Sciatic nerve (tissue), 2 donors: ENCODE data around the gene ARHGAP24. TPM values are rescaled to one million over a fixed set of nuclear protein-coding genes. Genes with fewer than 3 reads are reported as not detected.

Experiments used
- ATAC-seq: fragments of 200-7000 bp; cut with Tn5 transposase; one replicate; pipeline ENCODE4 v1.9.1; 2020; ENCODE audit warnings: mild to moderate bottlenecking, moderate library complexity
- DNase-seq: peaks from one replicate; pipeline ENCODE4 v3.0.0-alpha.2; 2020; ENCODE audit warnings: low spot score
- intact Hi-C: fragments of 100-400 bp; cut with DNase I; formaldehyde crosslinking; loops from one replicate; pipeline ENCODE4 v1.14.2; 2022
- total RNA-seq: library from RNA; stranded (reverse); fragmentation: NEBNext Ultra II Directional; extraction: Animal tissue kit (Norgen Biotek cat#: 25700); gene quantifications from one replicate; pipeline ENCODE4 v1.2.1, GENCODE V29; 2021
- donor health status: DM: no; HTN: no; CAD: no.
- donor health status: DM: no; HTN: no; CAD: no.

The ARHGAP24 gene
- total RNA-seq, 1 donor from 2014 or later, result 87.6 TPM

- intact Hi-C loops, result no loop called here
Observed at GRCh38 chr4:85673540-85673939, 198.6 kb downstream of the ARHGAP24 start.

GRCh38 chr4:85675076-85676049 is 200.4 kb downstream of the ARHGAP24 start:
- intact Hi-C loops, result loop anchor here (5.0 kb wide), 1 partner anchor 603 kb away; no protein-coding TSS in a partner anchor
- no peak for DNase-seq
- ATAC-seq, result no peak

More at GRCh38 chr4:85673540-85673939, 198.6 kb downstream of the ARHGAP24 start:
- ATAC-seq, result no peak
- no peak for DNase-seq

DNA sequence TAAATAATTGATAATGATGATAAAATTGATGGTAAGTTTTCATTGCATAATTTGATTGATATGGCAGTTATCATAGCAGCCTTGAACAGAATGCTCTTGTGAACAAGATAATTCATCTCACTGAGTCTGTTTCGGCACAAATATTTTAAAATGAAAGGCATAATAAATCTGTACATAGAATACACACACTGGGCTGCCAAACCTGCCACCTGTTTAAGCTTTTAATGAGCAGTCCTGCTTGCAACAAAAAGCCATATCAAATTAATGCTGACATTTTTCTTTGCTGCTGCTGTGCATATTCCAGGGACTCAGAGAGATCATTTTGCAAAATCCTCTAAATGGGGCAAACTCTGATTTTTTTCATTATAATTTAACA is 201.1 kb downstream of the ARHGAP24 start:
- intact Hi-C loops, result loop anchor here (5.0 kb wide), 1 partner anchor 604 kb away; no protein-coding TSS in a partner anchor
- DNase-seq (no peak), ATAC-seq (no peak)

GRCh38 chr4:85676850-85677590 is 202.1 kb downstream of the ARHGAP24 start:
- ATAC-seq (no peak), DNase-seq (no peak)
- intact Hi-C loops, result loop anchor here (5.0 kb wide), 1 partner anchor 605 kb away; no protein-coding TSS in a partner anchor

DNA sequence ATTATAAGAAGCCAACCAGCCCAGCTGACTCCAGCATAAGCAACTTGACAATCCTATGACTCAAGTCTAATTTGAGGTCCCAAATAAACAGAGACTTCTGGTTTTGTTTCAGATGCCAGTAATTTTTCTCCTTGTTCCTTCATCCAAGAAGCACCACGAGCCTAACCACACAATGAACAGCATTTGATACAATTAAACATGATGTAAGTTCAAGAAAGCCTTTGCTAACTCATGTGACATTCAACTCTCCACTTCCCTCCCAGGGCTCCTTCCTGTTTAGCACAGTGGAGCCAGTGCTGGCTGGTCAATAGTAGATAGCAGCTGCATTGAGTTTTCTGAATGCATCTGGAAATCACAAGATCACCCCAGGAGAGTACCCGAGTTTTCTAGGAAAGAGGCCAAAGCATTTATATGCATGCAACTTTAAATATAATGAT is 206.3 kb downstream of the ARHGAP24 start:
- intact Hi-C loops, result no loop called here
- DNase-seq (peak; percentile 63), ATAC-seq (peak; percentile 98)

DNA sequence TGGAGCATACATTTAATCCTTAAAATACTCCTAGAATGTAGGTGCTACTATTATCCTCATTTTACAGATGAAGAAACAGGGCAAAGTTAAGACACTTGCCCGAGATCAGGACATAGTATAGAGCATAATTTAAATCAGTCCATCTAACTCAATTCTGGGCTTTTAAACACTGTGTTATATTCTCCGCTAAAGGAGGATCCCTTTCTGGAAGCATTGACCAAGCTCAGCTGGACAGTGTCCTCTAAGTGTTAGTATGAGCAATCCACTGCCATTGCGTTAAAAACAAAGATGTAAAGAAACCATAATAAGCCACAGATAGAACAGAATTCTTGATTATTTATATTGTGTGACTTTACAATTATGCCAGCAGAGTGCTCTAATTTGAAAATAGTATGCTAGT is 207.0 kb downstream of the ARHGAP24 start:
- ATAC-seq (no peak), DNase-seq (no peak)
- intact Hi-C loops, result no loop called here

DNA sequence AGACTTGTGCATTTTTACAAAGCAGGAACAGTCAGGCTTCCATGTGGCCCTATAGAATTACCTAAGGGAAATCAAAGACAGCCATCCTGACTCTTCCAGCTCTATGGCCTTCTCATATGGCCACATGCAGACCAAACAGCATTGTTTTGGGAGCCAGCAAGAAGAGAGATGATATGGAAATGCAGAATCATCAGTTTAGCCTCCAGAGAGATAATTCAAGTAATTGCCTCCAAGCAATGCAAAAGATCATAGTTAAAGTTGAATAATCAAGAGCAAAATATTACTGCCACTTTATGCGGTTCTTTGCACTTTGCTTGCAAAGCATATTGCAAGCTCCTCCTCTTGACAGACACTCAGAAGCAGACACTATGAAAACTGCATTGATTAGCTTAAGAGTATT is 207.4 kb downstream of the ARHGAP24 start:
- ATAC-seq (no peak), DNase-seq (no peak)
- intact Hi-C loops, result no loop called here

DNA sequence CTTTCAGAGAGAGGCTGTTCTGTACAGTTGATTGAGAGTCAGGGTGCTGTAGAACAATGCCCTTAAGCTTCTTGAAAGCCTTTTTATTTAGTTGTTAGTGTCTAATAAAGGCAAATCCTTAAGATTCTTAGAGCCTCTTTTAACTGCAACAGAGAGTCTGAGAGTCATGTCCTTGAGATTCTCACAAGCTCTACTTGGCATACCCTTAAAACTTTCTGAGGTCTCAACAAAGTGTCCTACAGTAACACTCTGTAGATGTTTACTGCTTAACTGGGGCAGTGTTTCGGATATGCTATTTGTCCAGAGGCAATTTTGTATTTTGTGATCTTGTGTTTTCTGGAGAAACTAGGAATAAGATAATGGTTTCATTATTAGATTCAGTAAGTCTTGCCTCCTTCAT is 209.7 kb downstream of the ARHGAP24 start:
- no peak for ATAC-seq
- no peak for DNase-seq
- intact Hi-C loops, result no loop called here

- DNase-seq, result no peak
- intact Hi-C loops, result no loop called here
- ATAC-seq, result no peak
Observed at GRCh38 chr4:85686398-85686797, 211.4 kb downstream of the ARHGAP24 start.

DNA sequence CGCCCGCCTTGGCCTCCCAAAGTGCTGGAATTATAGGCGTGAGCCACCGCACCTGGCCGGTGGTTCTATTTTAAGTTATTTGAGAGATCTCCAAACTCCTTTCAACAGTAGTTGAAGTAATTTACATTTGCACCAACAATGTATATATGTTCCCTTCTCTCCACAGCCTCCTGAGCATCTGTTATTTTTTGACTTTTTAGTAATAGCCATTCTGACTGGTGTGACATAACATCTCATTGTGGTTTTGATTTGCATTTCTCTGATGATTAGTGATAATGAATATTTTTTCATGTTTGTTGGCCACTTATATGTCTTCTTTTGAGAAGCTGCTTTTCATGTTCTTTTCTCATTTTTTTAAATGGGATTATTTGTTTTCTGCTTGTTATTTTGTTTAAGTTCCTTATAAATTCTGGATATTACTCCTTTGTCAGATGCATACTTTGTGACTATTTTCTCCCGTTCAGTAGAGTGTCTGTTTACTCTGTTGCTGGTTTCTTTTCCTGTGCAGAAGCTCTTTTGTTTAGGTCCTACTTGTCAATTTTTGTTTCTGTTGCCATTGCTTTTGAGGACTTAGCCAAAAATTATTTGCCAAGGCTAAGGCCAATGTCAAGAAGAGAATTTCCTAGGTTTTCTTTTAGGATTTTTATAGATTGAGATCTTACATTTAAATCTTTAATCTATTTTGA is 213.2 kb downstream of the ARHGAP24 start:
- no peak for ATAC-seq
- intact Hi-C loops, result no loop called here
- DNase-seq, result no peak

GRCh38 chr4:85696661-85697060 is 221.7 kb downstream of the ARHGAP24 start:
- intact Hi-C loops, result no loop called here
- DNase-seq, result no peak
- no peak for ATAC-seq

DNA sequence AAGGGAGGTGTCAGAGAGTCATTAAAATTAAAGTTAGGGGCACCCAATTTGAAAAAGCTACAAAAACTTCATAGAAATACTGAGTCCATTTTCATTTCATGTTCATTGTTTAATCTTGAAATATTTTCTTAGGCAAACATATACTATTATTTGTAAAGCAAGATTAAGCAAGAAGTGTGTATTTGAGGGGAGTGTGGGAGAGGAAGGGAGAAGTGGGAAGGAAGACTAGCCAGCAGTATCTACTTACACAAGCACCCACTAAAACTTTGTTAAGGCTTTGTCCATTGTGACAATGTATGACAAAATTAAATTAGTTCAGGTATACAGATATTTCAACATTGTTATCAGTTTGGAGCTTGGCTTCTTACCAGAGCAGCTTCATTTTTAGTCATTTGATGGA is 222.9 kb downstream of the ARHGAP24 start:
- intact Hi-C loops, result no loop called here
- DNase-seq (no peak), ATAC-seq (no peak)

- intact Hi-C loops, result no loop called here
- DNase-seq (no peak), ATAC-seq (no peak)
Observed at GRCh38 chr4:85700362-85700761, 225.4 kb downstream of the ARHGAP24 start.

DNA sequence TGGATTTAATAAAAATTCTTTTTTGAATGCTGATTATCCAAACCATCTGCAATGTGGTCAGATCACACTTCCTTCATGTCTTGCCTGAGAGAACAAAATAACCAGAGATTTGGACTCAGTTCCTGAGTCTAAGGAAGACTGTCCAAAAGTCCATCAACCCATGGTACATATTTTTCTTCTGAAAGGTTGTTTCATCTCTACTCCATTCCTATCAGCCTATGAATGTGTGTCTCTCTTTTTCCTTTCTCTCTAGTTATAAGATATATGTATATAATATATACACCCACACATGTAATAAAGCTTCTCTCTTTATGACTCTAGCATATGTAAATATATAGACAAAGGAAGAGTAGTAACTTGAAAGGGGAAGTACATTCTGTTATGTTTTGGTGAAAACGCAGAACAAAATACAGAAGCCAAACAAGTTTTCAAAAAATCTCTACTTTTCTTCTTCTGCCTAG is 226.9 kb downstream of the ARHGAP24 start:
- ATAC-seq, result peak; percentile 58

DNA sequence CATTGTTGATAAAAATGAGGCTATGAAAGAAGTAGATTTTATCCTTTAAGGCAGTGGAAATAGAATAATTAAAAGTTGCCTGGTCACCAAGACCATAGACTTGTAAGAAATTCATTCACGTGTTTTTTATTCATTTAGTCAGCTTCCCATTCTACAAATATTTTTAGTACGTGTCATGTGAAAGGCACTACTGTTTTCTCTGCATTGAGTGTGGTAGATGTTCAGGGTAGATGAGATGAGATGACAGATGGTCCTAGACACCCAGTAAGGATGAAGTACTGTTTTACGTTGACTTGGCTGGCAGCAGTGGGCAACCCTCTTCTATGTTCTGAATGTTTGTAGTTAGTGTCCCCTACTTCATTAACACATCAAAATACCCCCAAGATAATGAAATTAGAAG is 228.1 kb downstream of the ARHGAP24 start:
- intact Hi-C loops, result no loop called here
- no peak for DNase-seq

More for the DNA sequence above, 226.9 kb downstream of the ARHGAP24 start:
- intact Hi-C loops, result no loop called here
- DNase-seq, result no peak

DNA sequence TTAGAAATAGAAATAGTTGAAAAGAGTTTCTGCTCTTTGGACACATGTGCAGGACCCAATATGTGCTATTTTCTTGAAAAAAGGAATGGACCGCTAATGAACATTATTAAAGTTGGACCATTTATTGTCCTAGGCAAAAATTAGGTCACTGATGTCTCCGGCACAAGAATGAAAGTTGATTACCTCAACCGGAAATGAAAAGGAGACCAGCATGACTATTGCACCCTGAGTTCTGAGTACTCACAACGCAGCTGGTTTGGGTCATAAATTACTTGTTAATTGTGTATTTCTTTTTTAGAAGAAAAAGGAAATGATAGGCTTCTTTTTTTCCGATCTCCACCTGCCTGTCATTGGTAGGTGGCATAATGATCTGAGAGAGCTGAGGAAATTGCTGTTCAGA is 232.7 kb downstream of the ARHGAP24 start:
- DNase-seq, result no peak
- intact Hi-C loops, result no loop called here
- no peak for ATAC-seq

More for the DNA sequence above, 228.1 kb downstream of the ARHGAP24 start:
- peak; percentile 67 for ATAC-seq

DNA sequence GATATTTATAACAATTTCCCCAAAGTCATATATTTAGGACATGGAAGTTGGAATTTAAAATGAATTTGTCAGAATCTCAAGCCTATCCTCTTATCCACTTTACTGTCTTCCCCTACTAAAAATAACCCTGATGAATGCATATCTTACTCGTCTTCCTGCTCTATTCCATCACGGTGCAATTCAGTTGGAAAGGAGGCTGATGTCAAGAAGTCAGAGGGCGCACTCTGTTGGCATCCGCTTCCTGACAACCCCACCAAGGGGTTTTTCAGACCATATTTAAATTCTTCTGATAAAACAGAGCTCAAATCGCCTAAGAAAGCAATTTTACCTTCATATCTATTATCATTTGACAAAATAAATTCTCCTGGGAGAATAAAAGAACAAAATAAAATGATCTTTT is 233.5 kb downstream of the ARHGAP24 start:
- DNase-seq, result no peak
- intact Hi-C loops, result no loop called here
- no peak for ATAC-seq

DNA sequence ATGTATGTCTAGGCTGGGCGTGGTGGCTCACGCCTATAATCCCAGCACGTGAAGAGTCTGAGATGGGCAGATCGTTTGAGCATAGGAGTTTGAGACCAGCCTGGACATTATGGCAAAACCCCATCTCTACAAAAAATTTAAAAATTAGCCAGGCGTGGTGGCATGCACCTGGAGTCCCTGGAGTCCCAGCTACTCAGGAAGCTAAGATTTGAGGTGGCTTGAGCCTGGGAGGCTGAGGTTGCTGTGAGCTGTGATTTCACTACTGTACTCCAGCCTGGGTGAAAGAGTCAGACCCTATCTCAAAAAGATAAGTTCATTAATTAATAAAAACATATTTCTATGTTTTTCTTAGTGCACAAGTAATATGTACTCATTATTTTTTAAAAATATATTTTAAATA is 238.1 kb downstream of the ARHGAP24 start:
- ATAC-seq, result no peak
- DNase-seq, result no peak
- intact Hi-C loops, result no loop called here
